Measurements from ENCODE around the gene PCDHGA6. TPM values are rescaled to one million over a fixed set of nuclear protein-coding genes. Genes with fewer than 3 reads are reported as not detected.

The PCDHGA6 gene
- total RNA-seq, 1 experiment from 2014 or later: 14.5 TPM

GRCh38 chr5:141355641-141356040 is 18.1 kb upstream of the PCDHGA6 start:
- DNase-seq: no peak
- peaks cover 13% of the 10 kb centered on the region for H3K9me3 ChIP-seq (ENCODE audit: low read length)
- H3K9me2 ChIP-seq (replicated peaks; ENCODE audit: insufficient read depth, low read length): no peaks in the 10 kb centered on the region
- peaks cover 28% of the 10 kb centered on the region; the same call in 1 of the 2 replicates for H3K36me3 ChIP-seq (ENCODE audit: insufficient read depth, low read length)
- no peak overlapping the region for H3K4me2 ChIP-seq (ENCODE audit: low read depth, low read length, poor library complexity, severe bottlenecking)
- no peak overlapping the region for H3K4me3 ChIP-seq (ENCODE audit: low read length)
- peaks cover 27% of the 10 kb centered on the region for H3K4me1 ChIP-seq (ENCODE audit: low read length)
- H3K27ac ChIP-seq (ENCODE audit: low read length): no peak overlapping the region
- peaks cover 42% of the 10 kb centered on the region for H3K79me2 ChIP-seq (ENCODE audit: low read length)
- H3K9ac ChIP-seq (ENCODE audit: low read length): no peak overlapping the region
- H4K20me1 ChIP-seq (ENCODE audit: insufficient read depth, low read depth, low read length): no peaks in the 10 kb centered on the region
- no peaks in the 10 kb centered on the region for H3K27me3 ChIP-seq (ENCODE audit: low read length)
- no peak overlapping the region for H2AFZ ChIP-seq (ENCODE audit: low read length)

GRCh38 chr5:141356133-141356532 is 17.6 kb upstream of the PCDHGA6 start:
- no peaks in the 10 kb centered on the region for H3K27me3 ChIP-seq (ENCODE audit: low read length)
- H3K4me2 ChIP-seq (ENCODE audit: low read depth, low read length, poor library complexity, severe bottlenecking): no peak overlapping the region
- no peak for DNase-seq
- peaks cover 15% of the 10 kb centered on the region for H3K9me3 ChIP-seq (ENCODE audit: low read length)
- H3K36me3 ChIP-seq (ENCODE audit: insufficient read depth, low read length): peaks cover 29% of the 10 kb centered on the region; the same call in 1 of the 2 replicates
- H2AFZ ChIP-seq (ENCODE audit: low read length): no peak overlapping the region
- no peak overlapping the region for H3K9ac ChIP-seq (ENCODE audit: low read length)
- H3K4me3 ChIP-seq (ENCODE audit: low read length): no peak overlapping the region
- H3K79me2 ChIP-seq (ENCODE audit: low read length): peaks cover 40% of the 10 kb centered on the region
- no peak overlapping the region for H3K27ac ChIP-seq (ENCODE audit: low read length)
- H3K4me1 ChIP-seq (ENCODE audit: low read length): peaks cover 24% of the 10 kb centered on the region
- no peaks in the 10 kb centered on the region for H3K9me2 ChIP-seq (replicated peaks; ENCODE audit: insufficient read depth, low read length)
- no peaks in the 10 kb centered on the region for H4K20me1 ChIP-seq (ENCODE audit: insufficient read depth, low read depth, low read length)

GRCh38 chr5:141356950-141357349 is 16.7 kb upstream of the PCDHGA6 start:
- H3K27ac ChIP-seq (ENCODE audit: low read length): no peak overlapping the region
- no peak overlapping the region for H3K9ac ChIP-seq (ENCODE audit: low read length)
- no peak overlapping the region for H3K4me2 ChIP-seq (ENCODE audit: low read depth, low read length, poor library complexity, severe bottlenecking)
- peaks cover 38% of the 10 kb centered on the region for H3K79me2 ChIP-seq (ENCODE audit: low read length)
- peaks cover 19% of the 10 kb centered on the region for H3K9me3 ChIP-seq (ENCODE audit: low read length)
- H3K4me3 ChIP-seq (ENCODE audit: low read length): no peak overlapping the region
- no peak for DNase-seq
- H3K27me3 ChIP-seq (ENCODE audit: low read length): no peaks in the 10 kb centered on the region
- H4K20me1 ChIP-seq (ENCODE audit: insufficient read depth, low read depth, low read length): no peaks in the 10 kb centered on the region
- H3K36me3 ChIP-seq (ENCODE audit: insufficient read depth, low read length): peaks cover 28% of the 10 kb centered on the region; the same call in 1 of the 2 replicates
- H3K9me2 ChIP-seq (replicated peaks; ENCODE audit: insufficient read depth, low read length): no peaks in the 10 kb centered on the region
- H3K4me1 ChIP-seq (ENCODE audit: low read length): peaks cover 24% of the 10 kb centered on the region
- H2AFZ ChIP-seq (ENCODE audit: low read length): no peak overlapping the region

- Histone ChIP-seq H3K4me2 (ENCODE audit: low read depth, low read length, poor library complexity, severe bottlenecking) (peak within 1 kb of the TSS; percentile 70), H3K9me3 (ENCODE audit: low read length) (peaks cover 28% of the 10 kb centered on the region)
Measured at GRCh38 chr5:141359790-141360426, 13.8 kb upstream of the PCDHGA6 start, which contains the start of gene PCDHGB2. TSS of gene PCDHGB2 (plus strand) at chr5:141359994. CDS start at chr5:141360136, 142 bp downstream.

GRCh38 chr5:141360685-141361084 is 13.0 kb upstream of the PCDHGA6 start:
- Histone ChIP-seq H3K27me3 (ENCODE audit: low read length) (no peaks in the 10 kb centered on the region), H4K20me1 (ENCODE audit: insufficient read depth, low read depth, low read length) (no peaks in the 10 kb centered on the region), H3K4me2 (ENCODE audit: low read depth, low read length, poor library complexity, severe bottlenecking) (peak overlapping the region; percentile 70), H3K79me2 (ENCODE audit: low read length) (peaks cover 35% of the 10 kb centered on the region), H3K36me3 (ENCODE audit: insufficient read depth, low read length) (peaks cover 29% of the 10 kb centered on the region), H3K4me3 (ENCODE audit: low read length) (peak overlapping the region; percentile 67; the same call in 1 of the 2 replicates), H3K9me3 (ENCODE audit: low read length) (peaks cover 21% of the 10 kb centered on the region; the same call in 1 of the 2 replicates), H3K27ac (ENCODE audit: low read length) (peak overlapping the region; percentile 67; the same call in 1 of the 2 replicates), H3K4me1 (ENCODE audit: low read length) (peaks cover 39% of the 10 kb centered on the region), H3K9me2 (replicated peaks; ENCODE audit: insufficient read depth, low read length) (no peaks in the 10 kb centered on the region), H3K9ac (ENCODE audit: low read length) (peak overlapping the region; percentile 70; the same call in 1 of the 2 replicates), H2AFZ (ENCODE audit: low read length) (no peak overlapping the region)
- no peak for DNase-seq

More at GRCh38 chr5:141359790-141360426, 13.8 kb upstream of the PCDHGA6 start, which contains the start of gene PCDHGB2:
- Histone ChIP-seq H3K4me1 (ENCODE audit: low read length) (peaks cover 39% of the 10 kb centered on the region), H3K9me2 (replicated peaks; ENCODE audit: insufficient read depth, low read length) (no peaks in the 10 kb centered on the region), H2AFZ (ENCODE audit: low read length) (0 out of 2 replicates have a peak within 1 kb of the TSS, but pooled peaks have one; percentile 39), H3K9ac (ENCODE audit: low read length) (peak within 1 kb of the TSS; percentile 70), H3K79me2 (ENCODE audit: low read length) (peaks cover 35% of the 10 kb centered on the region), H3K27ac (ENCODE audit: low read length) (peak within 1 kb of the TSS; percentile 67), H3K36me3 (ENCODE audit: insufficient read depth, low read length) (peaks cover 30% of the 10 kb centered on the region), H3K27me3 (ENCODE audit: low read length) (no peaks in the 10 kb centered on the region), H3K4me3 (ENCODE audit: low read length) (peak within 1 kb of the TSS; percentile 67), H4K20me1 (ENCODE audit: insufficient read depth, low read depth, low read length) (no peaks in the 10 kb centered on the region)
- peak; percentile 87 for DNase-seq

GRCh38 chr5:141362719-141363118 is 11.0 kb upstream of the PCDHGA6 start:
- H3K4me2 ChIP-seq (ENCODE audit: low read depth, low read length, poor library complexity, severe bottlenecking): peak overlapping the region; percentile 42
- peak; percentile 70 for DNase-seq
- H4K20me1 ChIP-seq (ENCODE audit: insufficient read depth, low read depth, low read length): no peaks in the 10 kb centered on the region
- H3K27me3 ChIP-seq (ENCODE audit: low read length): no peaks in the 10 kb centered on the region
- H3K4me3 ChIP-seq (ENCODE audit: low read length): peak overlapping the region; percentile 25; the same call in 1 of the 2 replicates
- H3K9me2 ChIP-seq (replicated peaks; ENCODE audit: insufficient read depth, low read length): no peaks in the 10 kb centered on the region
- peaks cover 40% of the 10 kb centered on the region for H3K4me1 ChIP-seq (ENCODE audit: low read length)
- peaks cover 24% of the 10 kb centered on the region; the same call in 1 of the 2 replicates for H3K9me3 ChIP-seq (ENCODE audit: low read length)
- peak overlapping the region; percentile 90 for H3K27ac ChIP-seq (ENCODE audit: low read length)
- no peak overlapping the region for H2AFZ ChIP-seq (ENCODE audit: low read length)
- peaks cover 29% of the 10 kb centered on the region for H3K36me3 ChIP-seq (ENCODE audit: insufficient read depth, low read length)
- H3K79me2 ChIP-seq (ENCODE audit: low read length): peaks cover 28% of the 10 kb centered on the region
- no peak overlapping the region for H3K9ac ChIP-seq (ENCODE audit: low read length)

- peaks cover 40% of the 10 kb centered on the region for H3K4me1 ChIP-seq (ENCODE audit: low read length)
- H3K36me3 ChIP-seq (ENCODE audit: insufficient read depth, low read length): peaks cover 24% of the 10 kb centered on the region
- H3K4me3 ChIP-seq (ENCODE audit: low read length): 0 out of 2 replicates have a peak within 1 kb of the TSS, but pooled peaks have one; percentile 25
- no peaks in the 10 kb centered on the region for H3K9me2 ChIP-seq (replicated peaks; ENCODE audit: insufficient read depth, low read length)
- H2AFZ ChIP-seq (ENCODE audit: low read length): no peak within 1 kb of the TSS
- peak within 1 kb of the TSS; percentile 42 for H3K4me2 ChIP-seq (ENCODE audit: low read depth, low read length, poor library complexity, severe bottlenecking)
- no peak within 1 kb of the TSS for H3K9ac ChIP-seq (ENCODE audit: low read length)
- DNase-seq: no peak
- H3K9me3 ChIP-seq (ENCODE audit: low read length): peaks cover 24% of the 10 kb centered on the region; the same call in 1 of the 2 replicates
- no peaks in the 10 kb centered on the region for H4K20me1 ChIP-seq (ENCODE audit: insufficient read depth, low read depth, low read length)
- H3K27ac ChIP-seq (ENCODE audit: low read length): peak within 1 kb of the TSS; percentile 90
- H3K27me3 ChIP-seq (ENCODE audit: low read length): no peaks in the 10 kb centered on the region
- peaks cover 31% of the 10 kb centered on the region for H3K79me2 ChIP-seq (ENCODE audit: low read length)
Measured at GRCh38 chr5:141363952-141364660, 9.6 kb upstream of the PCDHGA6 start, which contains the start of gene PCDHGA5. TSS of gene PCDHGA5 (plus strand) at chr5:141364162. CDS start at chr5:141364331, 169 bp downstream.

Measured in Karpas-422 (cell line).